Aorta (tissue), 5 donors: ENCODE data around the gene MRFAP1L1. TPM values are rescaled to one million over a fixed set of nuclear protein-coding genes. Genes with fewer than 3 reads are reported as not detected.

Source experiments
- ATAC-seq: fragments of 200-7000 bp; cut with Tn5 transposase; one replicate; pipeline ENCODE4 v1.9.1; 2022; ENCODE audit warnings: moderate library complexity; ENCODE audit not compliant: low FRiP score
- DNase-seq, 2 donors: peaks; one replicate each; pipeline ENCODE4 v3.0.0-alpha.2; 2020
- H3K27ac ChIP-seq, 2 donors: one replicate each; pipeline ENCODE4 v1.5.1; 2013; ENCODE audit warnings: low read length in 2 of 2, mild to moderate bottlenecking in 2 of 2, moderate library complexity in 2 of 2, control low read depth in 1 of 2, inconsistent platforms in 1 of 2, low read depth in 1 of 2
- H3K27me3 ChIP-seq, 2 donors: one replicate each; pipeline ENCODE4 v1.6.1; 2013; ENCODE audit warnings: control low read depth in 1 of 2, low read length in 1 of 2, mild to moderate bottlenecking in 1 of 2, moderate library complexity in 1 of 2; ENCODE audit not compliant: insufficient read depth in 2 of 2, control insufficient read depth in 1 of 2
- H3K36me3 ChIP-seq, 2 donors: one replicate each; pipeline ENCODE4 v1.6.1; 2013; ENCODE audit warnings: control low read depth in 1 of 2, low read length in 1 of 2, mild to moderate bottlenecking in 1 of 2; ENCODE audit not compliant: insufficient read depth in 2 of 2, control insufficient read depth in 1 of 2
- H3K4me1 ChIP-seq, 2 donors: one replicate each; pipeline ENCODE4 v1.6.1; 2013; ENCODE audit warnings: low read length in 2 of 2, control low read depth in 1 of 2, mild to moderate bottlenecking in 1 of 2, moderate library complexity in 1 of 2; ENCODE audit not compliant: insufficient read depth in 2 of 2, control insufficient read depth in 1 of 2
- H3K4me3 ChIP-seq, 2 donors: one replicate each; pipeline ENCODE4 v1.5.1; 2013; ENCODE audit warnings: low read length in 2 of 2, control low read depth in 1 of 2, mild to moderate bottlenecking in 1 of 2
- H3K9me3 ChIP-seq: one replicate; pipeline ENCODE4 v1.6.1; 2013; ENCODE audit warnings: mild to moderate bottlenecking, low read length; ENCODE audit not compliant: control insufficient read depth
- WGBS, 2 donors: extraction: QIAGEN DNeasy Blood & Tissue Kit; methylation state at CpG; one replicate each; pipeline ENCODE4 v1.1.7; 2013; 5-methylcytosine and 5-hydroxymethylcytosine counted together
- intact Hi-C, 2 donors: fragments of 100-400 bp; cut with DNase I; formaldehyde crosslinking; loops; one replicate each; pipeline versions ENCODE4 v1.14.2 to v1.15.0; 2022
- polyA plus RNA-seq, 2 donors: library from polyadenylated mRNA; stranded (reverse); fragments of 200-250 nt; gene quantifications; one replicate each; pipeline ENCODE4 v1.2.3, GENCODE V29; 2013
- total RNA-seq, 2 donors: library from RNA; stranded (reverse); fragmentation: NEBNext Ultra II Directional; extraction: Animal tissue kit (Norgen Biotek cat#: 25700); gene quantifications; one replicate each; pipeline ENCODE4 v1.2.1, GENCODE V29; 2021
- donor health status: healthy with polysubstance abuse.
- donor health status: Bipolar disorder and iron deficiency.
- donor health status: DM: no; HTN: no; CAD: no.
- donor health status: DM: no; HTN: no; CAD: no.
- donor health status: DM: yes; HTN: yes; CAD: no.

The MRFAP1L1 gene
- total and polyA plus RNA-seq, 4 donors = 38.3 to 91.0 (median 45.7) TPM

- no peak overlapping the region for H3K27ac ChIP-seq
- no peaks in the 10 kb centered on the region for H3K4me1 ChIP-seq
- H3K4me3 ChIP-seq = no peak overlapping the region
- DNase-seq (no peak), ATAC-seq (no peak)
- no peaks in the 10 kb centered on the region for H3K36me3 ChIP-seq
- 68 to 74% methylated on average over 5 of the region's 5 CpGs for WGBS, 2 donors
- intact Hi-C loops = no loop called here
- H3K9me3 ChIP-seq = no peaks in the 10 kb centered on the region
- no peaks in the 10 kb centered on the region for H3K27me3 ChIP-seq
Observed at GRCh38 chr4:6699388-6699787, 10.3 kb downstream of the MRFAP1L1 start.

GRCh38 chr4:6697131-6697530 is 12.5 kb downstream of the MRFAP1L1 start:
- intact Hi-C loops = no loop called here
- Histone ChIP-seq H3K9me3 (no peaks in the 10 kb centered on the region), H3K4me3 (no peak overlapping the region), H3K36me3 (no peaks in the 10 kb centered on the region), H3K27me3 (no peaks in the 10 kb centered on the region), H3K27ac (peak overlapping the region in 1 of 2 donors; percentile 55), H3K4me1 (no peaks in the 10 kb centered on the region)
- no peak for DNase-seq
- 94 to 96% methylated on average over 6 of the region's 6 CpGs for WGBS, 2 donors
- ATAC-seq = no peak

GRCh38 chr4:6696611-6697010 is 13.1 kb downstream of the MRFAP1L1 start:
- Histone ChIP-seq H3K4me3 (no peak overlapping the region), H3K27ac (peak overlapping the region in 1 of 2 donors; percentile 55), H3K4me1 (no peaks in the 10 kb centered on the region), H3K9me3 (no peaks in the 10 kb centered on the region), H3K36me3 (no peaks in the 10 kb centered on the region), H3K27me3 (no peaks in the 10 kb centered on the region)
- 42 to 43% methylated on average over 8 of the region's 8 CpGs for WGBS, 2 donors
- DNase-seq = no peak
- intact Hi-C loops = no loop called here
- no peak for ATAC-seq

GRCh38 chr4:6695660-6696610 is 13.7 kb downstream of the MRFAP1L1 start:
- no peak overlapping the region for H3K27ac ChIP-seq
- ATAC-seq = no peak
- 74% methylated on average over 18 of the region's 18 CpGs for WGBS, 2 donors

GRCh38 chr4:6694177-6694901 is 15.3 kb downstream of the MRFAP1L1 start:
- intact Hi-C loops = no loop called here
- no peaks in the 10 kb centered on the region for H3K4me1 ChIP-seq
- no peaks in the 10 kb centered on the region for H3K27me3 ChIP-seq
- no peaks in the 10 kb centered on the region for H3K9me3 ChIP-seq
- H3K27ac ChIP-seq = no peak overlapping the region
- DNase-seq (no peak), ATAC-seq (no peak)
- 90 to 93% methylated on average over 16 of the region's 16 CpGs for WGBS, 2 donors
- no peaks in the 10 kb centered on the region for H3K36me3 ChIP-seq
- H3K4me3 ChIP-seq = no peak overlapping the region

More at GRCh38 chr4:6695660-6696610, 13.7 kb downstream of the MRFAP1L1 start:
- no peaks in the 10 kb centered on the region for H3K27me3 ChIP-seq
- no peaks in the 10 kb centered on the region for H3K36me3 ChIP-seq
- DNase-seq = peak in 1 of 2 donors; percentile 48
- no peak overlapping the region for H3K4me3 ChIP-seq
- H3K9me3 ChIP-seq = no peaks in the 10 kb centered on the region
- no peaks in the 10 kb centered on the region for H3K4me1 ChIP-seq
- intact Hi-C loops = no loop called here

- H3K27ac ChIP-seq = no peak within 1 kb of the TSS
- H3K27me3 ChIP-seq = no peaks in the 10 kb centered on the region
- intact Hi-C loops = no loop called here
- no peaks in the 10 kb centered on the region for H3K4me1 ChIP-seq
- H3K4me3 ChIP-seq = no peak within 1 kb of the TSS
- ATAC-seq = no peak
- no peaks in the 10 kb centered on the region for H3K36me3 ChIP-seq
- no peak for DNase-seq
- no peaks in the 10 kb centered on the region for H3K9me3 ChIP-seq
- WGBS, 2 donors = 84 to 86% methylated on average over 28 to 29 of the region's 29 CpGs
Observed at GRCh38 chr4:6693231-6694176, 16.2 kb downstream of the MRFAP1L1 start, which contains the start of gene S100P. Gene S100P, plus strand, starts transcription at chr4:6693878. Its CDS starts 55 bp downstream, at chr4:6693933.

- H3K36me3 ChIP-seq = no peaks in the 10 kb centered on the region
- DNase-seq (no peak), ATAC-seq (no peak)
- no peaks in the 10 kb centered on the region for H3K9me3 ChIP-seq
- no peaks in the 10 kb centered on the region for H3K4me1 ChIP-seq
- WGBS, 2 donors = 71 to 77% methylated on average over 3 of the region's 3 CpGs
- no peaks in the 10 kb centered on the region for H3K27me3 ChIP-seq
- H3K4me3 ChIP-seq = no peak overlapping the region
- H3K27ac ChIP-seq = no peak overlapping the region
- intact Hi-C loops = no loop called here
Observed at GRCh38 chr4:6692806-6693205, 16.9 kb downstream of the MRFAP1L1 start.

GRCh38 chr4:6692379-6692778 is 17.3 kb downstream of the MRFAP1L1 start:
- ATAC-seq = no peak
- Histone ChIP-seq H3K36me3 (no peaks in the 10 kb centered on the region), H3K4me3 (no peak overlapping the region), H3K4me1 (no peaks in the 10 kb centered on the region), H3K27me3 (no peaks in the 10 kb centered on the region), H3K9me3 (no peaks in the 10 kb centered on the region), H3K27ac (no peak overlapping the region)
- 86 to 88% methylated on average over 8 of the region's 8 CpGs for WGBS, 2 donors
- DNase-seq = no peak
- intact Hi-C loops = no loop called here
